SK-N-SH (cell line): ENCODE measurements around the gene ASS1. TPM values are rescaled to one million over a fixed set of nuclear protein-coding genes. Genes with fewer than 3 reads are reported as not detected.

Experiments used
- CTCF ChIA-PET: fragments of 300-600, 350-600 bp; formaldehyde crosslinking; extraction: SDS; loops from one replicate; lab custom pipeline; 2021; lab: Yijun Ruan, JAX
- POLR2A ChIA-PET: fragments of 350-600 bp; sonication (Branson Sonifier 250); formaldehyde crosslinking; extraction: SDS; loops from one replicate; lab custom pipeline; 2020; ENCODE audit warnings: antibody characterized with exemption, inconsistent platforms; lab: Yijun Ruan, JAX
- DNase-seq: peaks from one replicate; pipeline ENCODE4 v3.0.0; 2012
- H2AFZ ChIP-seq: fragments of 200-600 bp; sonication (generic); 2 replicates; pipeline ENCODE4 v1.8.1; 2016; ENCODE audit warnings: antibody characterized with exemption, mild to moderate bottlenecking, low read depth
- H3F3A ChIP-seq: fragments of 200-600 bp; sonication (generic); replicated peaks from 2 replicates; pipeline ENCODE3; 2016; ENCODE audit warnings: antibody characterized with exemption, mild to moderate bottlenecking; ENCODE audit not compliant: insufficient read depth
- H3K27ac ChIP-seq, 2 experiments: fragments of 200-500 bp in 1 of 2; fragments of 200-600 bp in 1 of 2; sonication (Bioruptor generic) in 1 of 2; sonication (generic), shearing (Covaris generic) in 1 of 2; 2 replicates each; pipeline versions ENCODE4 v1.5.1 to v1.6.1; 2014 to 2016; ENCODE audit warnings: low read depth in 2 of 2, inconsistent platforms in 1 of 2, low read length in 1 of 2, mild to moderate bottlenecking in 1 of 2, mixed read lengths in 1 of 2
- H3K27me3 ChIP-seq: fragments of 200-600 bp; sonication (generic), shearing (Covaris generic); 2 replicates; pipeline ENCODE4 v1.6.1; 2016; ENCODE audit warnings: mixed run types; ENCODE audit not compliant: insufficient read depth
- H3K36me3 ChIP-seq, 2 experiments: fragments of 200-500 bp in 1 of 2; fragments of 200-600 bp in 1 of 2; sonication (Bioruptor generic) in 1 of 2; sonication (generic) in 1 of 2; replicated peaks in 1 of 2; 2 replicates each; pipeline versions ENCODE3 to v1.5.1; 2014 to 2016; ENCODE audit warnings: low read length in 1 of 2, mild to moderate bottlenecking in 1 of 2; ENCODE audit not compliant: insufficient read depth in 2 of 2, control insufficient read depth in 1 of 2
- H3K4me1 ChIP-seq, 2 experiments: fragments of 200-500 bp in 1 of 2; fragments of 200-600 bp in 1 of 2; sonication (Bioruptor generic) in 1 of 2; sonication (generic), shearing (Covaris generic) in 1 of 2; 2 replicates each; pipeline versions ENCODE4 v1.5.1 to v1.6.1; 2014 to 2016; ENCODE audit warnings: low read depth in 1 of 2, low read length in 1 of 2, mixed run types in 1 of 2; ENCODE audit not compliant: insufficient read depth in 2 of 2, control insufficient read depth in 1 of 2
- H3K4me2 ChIP-seq: fragments of 200-600 bp; sonication (generic), shearing (Covaris generic); 2 replicates; pipeline ENCODE4 v1.6.1; 2017; ENCODE audit warnings: mixed run types
- H3K4me3 ChIP-seq, 2 experiments: fragments of 200-500 bp in 1 of 2; fragments of 200-600 bp in 1 of 2; sonication (Bioruptor generic) in 1 of 2; sonication (generic), shearing (Covaris generic) in 1 of 2; 2 replicates each; pipeline versions ENCODE4 v1.5.1 to v1.8.1; 2014 to 2016; ENCODE audit warnings: low read depth in 2 of 2, inconsistent platforms in 1 of 2, low read length in 1 of 2, mild to moderate bottlenecking in 1 of 2, mixed read lengths in 1 of 2, moderate library complexity in 1 of 2
- H3K79me2 ChIP-seq: fragments of 200-600 bp; sonication (generic); 2 replicates; pipeline ENCODE4 v1.8.1; 2017; ENCODE audit warnings: mild to moderate bottlenecking; ENCODE audit not compliant: insufficient read depth
- H3K9ac ChIP-seq: fragments of 200-600 bp; sonication (generic); 2 replicates; pipeline ENCODE4 v1.6.1; 2017; ENCODE audit warnings: mixed run types
- H3K9me2 ChIP-seq: fragments of 200-600 bp; sonication (generic); 2 replicates; pipeline ENCODE4 v1.6.1; 2017; ENCODE audit warnings: mixed run types
- H3K9me3 ChIP-seq: fragments of 200-600 bp; sonication (generic); 2 replicates; pipeline ENCODE4 v1.6.1; 2017; ENCODE audit warnings: mixed run types, mild to moderate bottlenecking, moderate library complexity
- H4K20me1 ChIP-seq: fragments of 200-600 bp; sonication (generic); 2 replicates; pipeline ENCODE4 v1.6.1; 2017; ENCODE audit warnings: mild to moderate bottlenecking, mixed run types; ENCODE audit not compliant: insufficient read depth
- CHD2 ChIP-seq: fragments of 150-350 bp; IDR thresholded peaks from 2 replicates; pipeline ENCODE4 v1.6.1; 2018; ENCODE audit warnings: low read length; ENCODE audit not compliant: partially characterized antibody
- CTCF ChIP-seq: fragments of 200-600 bp; sonication (generic); IDR thresholded peaks from 2 replicates; pipeline ENCODE4 v1.6.1; 2017; ENCODE audit warnings: antibody characterized with exemption, mild to moderate bottlenecking, moderate library complexity
- FOXJ3 ChIP-seq: sonication (generic); formaldehyde crosslinking; IDR thresholded peaks from 2 replicates; pipeline ENCODE4 v1.5.1; 2020; ENCODE audit warnings: mild to moderate bottlenecking, missing genetic modification reagents
- JUND ChIP-seq: IDR thresholded peaks from 2 replicates; pipeline ENCODE4 v1.4.0; 2012
- MXI1 ChIP-seq: IDR thresholded peaks from 2 replicates; pipeline ENCODE4 v1.6.1; 2012; ENCODE audit warnings: mild to moderate bottlenecking, low read depth, low read length, improper control_type of control experiment
- PBX3 ChIP-seq: IDR thresholded peaks from 2 replicates; pipeline ENCODE4; 2012
- RAD21 ChIP-seq: IDR thresholded peaks from 2 replicates; pipeline ENCODE4 v1.6.1; 2012; ENCODE audit warnings: mild to moderate bottlenecking, low read length
- SIN3A ChIP-seq: IDR thresholded peaks from 2 replicates; pipeline ENCODE4 v1.6.1; 2012; ENCODE audit warnings: low read depth, mild to moderate bottlenecking, low read length, moderate library complexity, borderline replicate concordance
- SMC3 ChIP-seq: IDR thresholded peaks from 2 replicates; pipeline ENCODE4 v1.6.1; 2012; ENCODE audit warnings: low read depth, low read length, improper control_type of control experiment
- YY1 ChIP-seq: IDR thresholded peaks from 2 replicates; pipeline ENCODE4 v1.4.0; 2012; ENCODE audit warnings: low read depth, mild to moderate bottlenecking
- ZBTB33 ChIP-seq: IDR thresholded peaks from 2 replicates; pipeline ENCODE4 v1.4.0; 2012; ENCODE audit warnings: low read depth, borderline replicate concordance
- WGBS: methylation state at CpG from one replicate; pipeline ENCODE4 v1.1.6; 2017; ENCODE audit warnings: low lambda C conversion rate; 5-methylcytosine and 5-hydroxymethylcytosine counted together
- polyA plus RNA-seq, 3 experiments: library from polyadenylated mRNA; depleted of rRNA; stranded (reverse); fragments of >200 nt; gene quantifications; 2 replicates each; pipeline ENCODE4 v1.2.3, GENCODE V29; 2012
- TF ChIP-seq, protein P1 (sequence below): IDR thresholded peaks from 2 replicates; pipeline ENCODE4 v1.4.0; 2012; ENCODE audit warnings: low read depth
- TF ChIP-seq, protein P2 (sequence below): IDR thresholded peaks from 2 replicates; pipeline ENCODE4 v1.6.1; 2012; ENCODE audit warnings: mild to moderate bottlenecking, low read depth, low read length, moderate library complexity
- TF ChIP-seq, protein P3 (sequence below): IDR thresholded peaks from 2 replicates; pipeline ENCODE4 v1.4.0; 2012; ENCODE audit warnings: low read depth, borderline replicate concordance

Gene ASS1
- polyA plus RNA-seq, 1 of the 3 experiments (the other 2 are of a cell fraction) = 0.59 TPM

GRCh38 chr9:130512199-130512598, 67.4 kb downstream of the ASS1 start:
- H3K9me3 ChIP-seq = no peaks in the 10 kb centered on the region
- H3K36me3 ChIP-seq = no peaks in the 10 kb centered on the region
- H3K4me1 ChIP-seq = no peaks in the 10 kb centered on the region
- H3K9ac ChIP-seq = no peak overlapping the region
- no peaks in the 10 kb centered on the region for H4K20me1 ChIP-seq
- no peak overlapping the region for H3K4me3 ChIP-seq
- no peaks in the 10 kb centered on the region for H3K27me3 ChIP-seq
- no peak for TF ChIP-seq YY1
- no peak for TF ChIP-seq RAD21
- no peak for TF ChIP-seq CTCF
- TF ChIP-seq, protein P1, sequence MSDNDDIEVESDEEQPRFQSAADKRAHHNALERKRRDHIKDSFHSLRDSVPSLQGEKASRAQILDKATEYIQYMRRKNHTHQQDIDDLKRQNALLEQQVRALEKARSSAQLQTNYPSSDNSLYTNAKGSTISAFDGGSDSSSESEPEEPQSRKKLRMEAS = no peak
- no peak for TF ChIP-seq CHD2
- TF ChIP-seq SIN3A = no peak
- TF ChIP-seq SMC3 = no peak
- TF ChIP-seq FOXJ3 (CRISPR knock-in tag) = no peak
- no peak for TF ChIP-seq MXI1
- TF ChIP-seq, protein P2, sequence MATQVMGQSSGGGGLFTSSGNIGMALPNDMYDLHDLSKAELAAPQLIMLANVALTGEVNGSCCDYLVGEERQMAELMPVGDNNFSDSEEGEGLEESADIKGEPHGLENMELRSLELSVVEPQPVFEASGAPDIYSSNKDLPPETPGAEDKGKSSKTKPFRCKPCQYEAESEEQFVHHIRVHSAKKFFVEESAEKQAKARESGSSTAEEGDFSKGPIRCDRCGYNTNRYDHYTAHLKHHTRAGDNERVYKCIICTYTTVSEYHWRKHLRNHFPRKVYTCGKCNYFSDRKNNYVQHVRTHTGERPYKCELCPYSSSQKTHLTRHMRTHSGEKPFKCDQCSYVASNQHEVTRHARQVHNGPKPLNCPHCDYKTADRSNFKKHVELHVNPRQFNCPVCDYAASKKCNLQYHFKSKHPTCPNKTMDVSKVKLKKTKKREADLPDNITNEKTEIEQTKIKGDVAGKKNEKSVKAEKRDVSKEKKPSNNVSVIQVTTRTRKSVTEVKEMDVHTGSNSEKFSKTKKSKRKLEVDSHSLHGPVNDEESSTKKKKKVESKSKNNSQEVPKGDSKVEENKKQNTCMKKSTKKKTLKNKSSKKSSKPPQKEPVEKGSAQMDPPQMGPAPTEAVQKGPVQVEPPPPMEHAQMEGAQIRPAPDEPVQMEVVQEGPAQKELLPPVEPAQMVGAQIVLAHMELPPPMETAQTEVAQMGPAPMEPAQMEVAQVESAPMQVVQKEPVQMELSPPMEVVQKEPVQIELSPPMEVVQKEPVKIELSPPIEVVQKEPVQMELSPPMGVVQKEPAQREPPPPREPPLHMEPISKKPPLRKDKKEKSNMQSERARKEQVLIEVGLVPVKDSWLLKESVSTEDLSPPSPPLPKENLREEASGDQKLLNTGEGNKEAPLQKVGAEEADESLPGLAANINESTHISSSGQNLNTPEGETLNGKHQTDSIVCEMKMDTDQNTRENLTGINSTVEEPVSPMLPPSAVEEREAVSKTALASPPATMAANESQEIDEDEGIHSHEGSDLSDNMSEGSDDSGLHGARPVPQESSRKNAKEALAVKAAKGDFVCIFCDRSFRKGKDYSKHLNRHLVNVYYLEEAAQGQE = no peak
- no peak for TF ChIP-seq JUND
- TF ChIP-seq, protein P3, sequence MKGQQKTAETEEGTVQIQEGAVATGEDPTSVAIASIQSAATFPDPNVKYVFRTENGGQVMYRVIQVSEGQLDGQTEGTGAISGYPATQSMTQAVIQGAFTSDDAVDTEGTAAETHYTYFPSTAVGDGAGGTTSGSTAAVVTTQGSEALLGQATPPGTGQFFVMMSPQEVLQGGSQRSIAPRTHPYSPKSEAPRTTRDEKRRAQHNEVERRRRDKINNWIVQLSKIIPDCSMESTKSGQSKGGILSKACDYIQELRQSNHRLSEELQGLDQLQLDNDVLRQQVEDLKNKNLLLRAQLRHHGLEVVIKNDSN = no peak
- no peak for TF ChIP-seq PBX3
- TF ChIP-seq ZBTB33 = no peak
- CTCF ChIA-PET = no interaction called here
- H3K9me2 ChIP-seq = no peaks in the 10 kb centered on the region
- POLR2A ChIA-PET = no interaction called here
- no peaks in the 10 kb centered on the region for H3F3A ChIP-seq
- no peak overlapping the region for H3K27ac ChIP-seq
- H2AFZ ChIP-seq = no peak overlapping the region
- 50% methylated on average over 4 of the region's 4 CpGs for WGBS
- DNase-seq = no peak
- H3K79me2 ChIP-seq = no peaks in the 10 kb centered on the region
- no peak overlapping the region for H3K4me2 ChIP-seq
